H9 (cell line): ENCODE measurements around the gene CPNE7. TPM values are rescaled to one million over a fixed set of nuclear protein-coding genes. Genes with fewer than 3 reads are reported as not detected.

ENCODE experiments used
- DNase-seq: peaks from one replicate; pipeline ENCODE4 v3.0.0-alpha.2; 2017
- H2AFZ ChIP-seq: one replicate; pipeline ENCODE4 v1.6.1; 2013; ENCODE audit warnings: mild to moderate bottlenecking, low read length, control low read depth, moderate library complexity
- H2AK5ac ChIP-seq: 2 replicates; pipeline ENCODE4 v1.6.1; 2013; ENCODE audit warnings: low read length, control low read depth, mixed read lengths; ENCODE audit not compliant: insufficient read length
- H2BK120ac ChIP-seq: one replicate; pipeline ENCODE4 v1.6.1; 2013; ENCODE audit warnings: low read depth, mild to moderate bottlenecking, low read length, control low read depth, inconsistent platforms; ENCODE audit not compliant: poor library complexity, severe bottlenecking
- H2BK12ac ChIP-seq: 2 replicates; pipeline ENCODE4 v1.6.1; 2013; ENCODE audit warnings: low read length, control low read depth, mixed read lengths, low read depth; ENCODE audit not compliant: insufficient read length
- H2BK15ac ChIP-seq: 2 replicates; pipeline ENCODE4 v1.6.1; 2013; ENCODE audit warnings: low read depth, low read length, control low read depth
- H2BK20ac ChIP-seq: one replicate; pipeline ENCODE4 v1.6.1; 2013; ENCODE audit warnings: low read depth, mild to moderate bottlenecking, low read length, control low read depth, inconsistent platforms; ENCODE audit not compliant: poor library complexity, severe bottlenecking
- H2BK5ac ChIP-seq: 2 replicates; pipeline ENCODE4 v1.6.1; 2013; ENCODE audit warnings: low read length, control low read depth, mixed read lengths; ENCODE audit not compliant: insufficient read length
- H3K14ac ChIP-seq: 2 replicates; pipeline ENCODE4 v1.6.1; 2013; ENCODE audit warnings: low read length, control low read depth; ENCODE audit not compliant: insufficient read depth
- H3K18ac ChIP-seq: 2 replicates; pipeline ENCODE4 v1.6.1; 2013; ENCODE audit warnings: low read depth, mild to moderate bottlenecking, mixed read lengths, low read length, control low read depth; ENCODE audit not compliant: insufficient read length
- H3K23ac ChIP-seq: 2 replicates; pipeline ENCODE4 v1.6.1; 2013; ENCODE audit warnings: low read length, control low read depth, mixed read lengths, low read depth; ENCODE audit not compliant: insufficient read length
- H3K23me2 ChIP-seq: 2 replicates; pipeline ENCODE4 v1.6.1; 2013; ENCODE audit warnings: low read depth, mild to moderate bottlenecking, mixed read lengths, low read length, control low read depth; ENCODE audit not compliant: insufficient read length, poor library complexity, severe bottlenecking
- H3K27ac ChIP-seq: 2 replicates; pipeline ENCODE4 v1.5.1; 2013; ENCODE audit warnings: low read length, control low read depth, mixed read lengths, low read depth; ENCODE audit not compliant: insufficient read length
- H3K27me3 ChIP-seq: 2 replicates; pipeline ENCODE4 v1.6.1; 2013; ENCODE audit warnings: low read length, control low read depth, inconsistent platforms; ENCODE audit not compliant: insufficient read depth
- H3K4ac ChIP-seq: 2 replicates; pipeline ENCODE4 v1.6.1; 2013; ENCODE audit warnings: low read depth, mild to moderate bottlenecking, control low read depth, inconsistent platforms, low read length, moderate library complexity
- H3K4me1 ChIP-seq: 2 replicates; pipeline ENCODE4 v1.6.1; 2013; ENCODE audit warnings: low read length, control low read depth, inconsistent platforms; ENCODE audit not compliant: insufficient read depth
- H3K4me2 ChIP-seq: 2 replicates; pipeline ENCODE4 v1.6.1; 2013; ENCODE audit warnings: low read length, control low read depth, mixed read lengths; ENCODE audit not compliant: insufficient read length, insufficient read depth
- H3K56ac ChIP-seq: 2 replicates; pipeline ENCODE4 v1.6.1; 2013; ENCODE audit warnings: low read depth, mild to moderate bottlenecking, mixed read lengths, low read length, control low read depth; ENCODE audit not compliant: insufficient read length
- H3K79me1 ChIP-seq: 2 replicates; pipeline ENCODE4 v1.6.1; 2013; ENCODE audit warnings: low read depth, mild to moderate bottlenecking, moderate library complexity, low read length, control low read depth, inconsistent platforms; ENCODE audit not compliant: insufficient read depth, poor library complexity, severe bottlenecking
- H3K79me2 ChIP-seq: 2 replicates; pipeline ENCODE4 v1.6.1; 2013; ENCODE audit warnings: low read length, control low read depth, inconsistent platforms; ENCODE audit not compliant: insufficient read depth
- H3K9ac ChIP-seq: 2 replicates; pipeline ENCODE4 v1.6.1; 2013; ENCODE audit warnings: low read length, control low read depth, mixed read lengths; ENCODE audit not compliant: insufficient read length; ENCODE audit errors: extremely low read depth
- H3K9me3 ChIP-seq: one replicate; pipeline ENCODE4 v1.6.1; 2013; ENCODE audit warnings: low read depth, low read length, inconsistent platforms; ENCODE audit not compliant: control insufficient read depth
- H3T11ph ChIP-seq: one replicate; pipeline ENCODE4 v1.6.1; 2013; ENCODE audit warnings: mild to moderate bottlenecking, low read length, control low read depth, inconsistent platforms
- H4K20me1 ChIP-seq: one replicate; pipeline ENCODE4 v1.6.1; 2013; ENCODE audit not compliant: control insufficient read depth, insufficient read length, insufficient read depth
- H4K5ac ChIP-seq: 2 replicates; pipeline ENCODE4 v1.6.1; 2013; ENCODE audit warnings: low read depth, mild to moderate bottlenecking, mixed read lengths, low read length, control low read depth; ENCODE audit not compliant: insufficient read length
- H4K8ac ChIP-seq: replicated peaks from 2 replicates; pipeline ENCODE4 v1.6.1; 2013; ENCODE audit warnings: low read length, control low read depth, mixed read lengths, low read depth; ENCODE audit not compliant: insufficient read length
- H4K91ac ChIP-seq: 2 replicates; pipeline ENCODE4 v1.6.1; 2013; ENCODE audit warnings: low read depth, mild to moderate bottlenecking, moderate library complexity, mixed read lengths, low read length, control low read depth; ENCODE audit not compliant: insufficient read length
- H3K27ac Mint-ChIP-seq, 3 experiments: 2 replicates in 2 of 3; 3 replicates in 1 of 3; pipeline ENCODE4 v1.8.0; 2020 to 2021; ENCODE audit warnings: mixed read lengths in 3 of 3, mild to moderate bottlenecking in 1 of 3, moderate library complexity in 1 of 3
- H3K27me3 Mint-ChIP-seq: 2 replicates; pipeline ENCODE4 v1.8.0; 2021; ENCODE audit warnings: low read depth, mild to moderate bottlenecking, moderate library complexity, mixed read lengths
- H3K36me3 Mint-ChIP-seq, 3 experiments: 2 replicates in 2 of 3; 3 replicates in 1 of 3; pipeline ENCODE4 v1.8.0; 2020 to 2021; ENCODE audit warnings: low read depth in 3 of 3, mixed read lengths in 3 of 3; ENCODE audit not compliant: insufficient read depth in 1 of 3
- H3K4me1 Mint-ChIP-seq, 2 experiments: 2 replicates each; pipeline ENCODE4 v1.8.0; 2020; ENCODE audit warnings: mixed read lengths in 2 of 2
- H3K4me3 Mint-ChIP-seq, 2 experiments: 2 replicates in 1 of 2; 3 replicates in 1 of 2; pipeline ENCODE4 v1.8.0; 2020 to 2021; ENCODE audit warnings: mild to moderate bottlenecking in 2 of 2, mixed read lengths in 2 of 2, moderate library complexity in 1 of 2
- H3K9me3 Mint-ChIP-seq, 2 experiments: 2 replicates in 1 of 2; 3 replicates in 1 of 2; pipeline ENCODE4 v1.8.0; 2020; ENCODE audit warnings: mild to moderate bottlenecking in 2 of 2, mixed read lengths in 2 of 2, moderate library complexity in 1 of 2
- CTCF ChIP-seq: fragments of 200-600 bp; sonication (generic); conservative IDR thresholded peaks from 3 replicates; pipeline ENCODE4 v1.8.0; 2021; ENCODE audit warnings: antibody characterized with exemption, mild to moderate bottlenecking
- WGBS: extraction: QIAGEN DNeasy Blood & Tissue Kit; methylation state at CpG from one replicate; pipeline ENCODE4 v1.1.7; 2013; ENCODE audit warnings: missing lambda C conversion rate, low lambda C conversion rate, mixed read lengths; ENCODE audit not compliant: insufficient read length; ENCODE audit errors: extremely low coverage; 5-methylcytosine and 5-hydroxymethylcytosine counted together
- total RNA-seq: library from RNA; stranded (reverse); gene quantifications from 2 replicates; pipeline ENCODE4 v1.2.1, GENCODE V29; 2021

Gene CPNE7
- total RNA-seq, 1 experiment from 2014 or later = 23.4 TPM

GRCh38 chr16:89564476-89565255 is 10.9 kb upstream of the CPNE7 start:
- H3K27ac ChIP-seq = peak overlapping the region; percentile 27
- no peak overlapping the region for H2AK5ac ChIP-seq
- peaks cover 10% of the 10 kb centered on the region; the same call in 1 of the 2 replicates for H3K79me2 ChIP-seq
- DNase-seq = peak; percentile 83
- H3K9ac ChIP-seq = peak overlapping the region; percentile 25
- no peaks in the 10 kb centered on the region; a peak in 1 of 5 replicates for H3K9me3 Mint-ChIP-seq
- no CpG with 5 or more reads among the region's 22 CpGs for WGBS
- H3K18ac ChIP-seq = no peak overlapping the region
- H4K91ac ChIP-seq = no peak overlapping the region
- peaks cover 4% of the 10 kb centered on the region for H4K20me1 ChIP-seq
- no peak overlapping the region for H2BK15ac ChIP-seq
- no peak overlapping the region for H4K5ac ChIP-seq
- H3K27me3 ChIP-seq = no peaks in the 10 kb centered on the region
- H3K27me3 Mint-ChIP-seq = peaks cover 4% of the 10 kb centered on the region
- H2BK20ac ChIP-seq = no peak overlapping the region
- no peak overlapping the region for H4K8ac ChIP-seq
- H2BK5ac ChIP-seq = no peak overlapping the region
- no peak overlapping the region for H3T11ph ChIP-seq
- H3K4me1 ChIP-seq = no peaks in the 10 kb centered on the region; the same call in 1 of the 2 replicates
- H3K79me1 ChIP-seq = peaks cover 6% of the 10 kb centered on the region
- H3K56ac ChIP-seq = no peak overlapping the region
- peak overlapping the region; percentile 97 for H3K4me2 ChIP-seq
- H2AFZ ChIP-seq = no peak overlapping the region
- no peak overlapping the region for H3K4ac ChIP-seq
- peak overlapping the region; percentile 96 for H3K4me3 Mint-ChIP-seq
- no peak for TF ChIP-seq CTCF
- H2BK12ac ChIP-seq = no peak overlapping the region
- H2BK120ac ChIP-seq = no peak overlapping the region
- peak overlapping the region; percentile 87 to 99 (median 95); a peak in 6 of 7 replicates for H3K27ac Mint-ChIP-seq
- no peak overlapping the region for H3K23ac ChIP-seq
- peaks cover 26 to 45% (median 32%) of the 10 kb centered on the region in 3 experiments for H3K36me3 Mint-ChIP-seq
- H3K4me1 Mint-ChIP-seq = peaks cover 43 to 44% of the 10 kb centered on the region in 2 experiments
- H3K9me3 ChIP-seq = no peaks in the 10 kb centered on the region
- peaks cover 19% of the 10 kb centered on the region for H3K23me2 ChIP-seq
- no peak overlapping the region for H3K14ac ChIP-seq
